BE2C (cell line): ENCODE results near the gene MIX23. TPM values are rescaled to one million over a fixed set of nuclear protein-coding genes. Genes with fewer than 3 reads are reported as not detected.
A peak's percentile ranks its signal among the peaks of the same experiment; 100 is the strongest.

ENCODE experiments used
- DNase-seq: peaks from one replicate; pipeline ENCODE4 v3.0.0-alpha.2; 2020
- H3K27me3 ChIP-seq: fragments of 250-450 bp; sonication (Bioruptor Pico); 2 replicates; pipeline ENCODE4 v1.5.1; 2020; ENCODE audit warnings: mild to moderate bottlenecking
- H3K36me3 ChIP-seq: fragments of 250-450 bp; sonication (Bioruptor Pico); 2 replicates; pipeline ENCODE4 v1.5.1; 2020; ENCODE audit warnings: mild to moderate bottlenecking
- H3K4me1 ChIP-seq: fragments of 250-450 bp; sonication (Bioruptor Pico); 2 replicates; pipeline ENCODE4 v1.5.1; 2020
- H3K4me3 ChIP-seq: 2 replicates; pipeline ENCODE4 v1.5.1; 2011; ENCODE audit warnings: low read depth, low read length
- H3K9me3 ChIP-seq: fragments of 250-450 bp; sonication (Bioruptor Pico); 2 replicates; pipeline ENCODE4 v1.5.1; 2020
- CTCF ChIP-seq: IDR thresholded peaks from 2 replicates; pipeline ENCODE4 v1.5.1; 2012; ENCODE audit warnings: mild to moderate bottlenecking, low read depth, low read length
- polyA plus RNA-seq: library from polyadenylated mRNA; unstranded; fragments of >200 nt; gene quantifications from one replicate; pipeline ENCODE4 v1.2.1, GENCODE V29; 2012; ENCODE audit warnings: low read depth, missing spikeins; ENCODE audit not compliant: insufficient read length, insufficient read depth

The MIX23 gene
- polyA plus RNA-seq: 70.1 TPM

GRCh38 chr3:122382888-122383666 lies at the start of gene MIX23:
TSS of gene MIX23 (minus strand) at chr3:122383231. CDS start at chr3:122383224, 7 bp downstream.
- Histone ChIP-seq H3K4me1 (no peaks in the 10 kb centered on the region), H3K36me3 (0 out of 2 replicates have a peak, but pooled peaks cover 4% of the 10 kb centered on the region), H3K27me3 (no peaks in the 10 kb centered on the region), H3K4me3 (peak within 1 kb of the TSS; percentile 96), H3K9me3 (no peaks in the 10 kb centered on the region)
- no peak for TF ChIP-seq CTCF
- DNase-seq: peak; percentile 91

- no peak for TF ChIP-seq CTCF
- H3K9me3 ChIP-seq: no peaks in the 10 kb centered on the region
- H3K4me1 ChIP-seq: no peaks in the 10 kb centered on the region
- no peak overlapping the region for H3K4me3 ChIP-seq
- DNase-seq: no peak
- peaks cover 44% of the 10 kb centered on the region for H3K36me3 ChIP-seq
- H3K27me3 ChIP-seq: no peaks in the 10 kb centered on the region
These were observed 47.3 kb upstream of the MIX23 start for GRCh38 chr3:122430371-122430770.

- H3K9me3 ChIP-seq: no peaks in the 10 kb centered on the region
- no peak for DNase-seq
- H3K4me3 ChIP-seq: no peak overlapping the region
- H3K4me1 ChIP-seq: no peaks in the 10 kb centered on the region
- no peaks in the 10 kb centered on the region for H3K27me3 ChIP-seq
- no peak for TF ChIP-seq CTCF
- peaks cover 48% of the 10 kb centered on the region for H3K36me3 ChIP-seq
These were observed 44.9 kb upstream of the MIX23 start for GRCh38 chr3:122427857-122428471.

- no peak for DNase-seq
- no peak overlapping the region for H3K4me3 ChIP-seq
- no peaks in the 10 kb centered on the region for H3K27me3 ChIP-seq
- H3K36me3 ChIP-seq: peaks cover 27% of the 10 kb centered on the region
- no peaks in the 10 kb centered on the region for H3K4me1 ChIP-seq
- no peaks in the 10 kb centered on the region for H3K9me3 ChIP-seq
- no peak for TF ChIP-seq CTCF
These were observed 38.8 kb upstream of the MIX23 start for GRCh38 chr3:122421836-122422235.

- no peaks in the 10 kb centered on the region for H3K4me1 ChIP-seq
- H3K27me3 ChIP-seq: no peaks in the 10 kb centered on the region
- H3K9me3 ChIP-seq: no peaks in the 10 kb centered on the region
- no peak for DNase-seq
- H3K4me3 ChIP-seq: no peak overlapping the region
- TF ChIP-seq CTCF: no peak
- H3K36me3 ChIP-seq: peaks cover 19% of the 10 kb centered on the region
These were observed 38.1 kb upstream of the MIX23 start for GRCh38 chr3:122421101-122421500.

- Histone ChIP-seq H3K36me3 (no peaks in the 10 kb centered on the region), H3K4me1 (no peaks in the 10 kb centered on the region; the same call in 1 of the 2 replicates), H3K9me3 (no peaks in the 10 kb centered on the region), H3K4me3 (peak overlapping the region; percentile 93), H3K27me3 (no peaks in the 10 kb centered on the region)
- no peak for TF ChIP-seq CTCF
- peak; percentile 8 for DNase-seq
These were observed 33.9 kb upstream of the MIX23 start for GRCh38 chr3:122416966-122417365.
